NCI-H1930 (cell line): ENCODE data around the gene IL18.
"Not testable (repeated sequence)": the region's sequence is repeated elsewhere in the genome, so short reads cannot be mapped to it uniquely, and the experiment has no call there.

Experiments used
- DNase-seq, 2 experiments: peaks; one replicate each; lab custom pipeline; 2025; lab: John Stamatoyannopoulos, UW

Gene IL18

DNA sequence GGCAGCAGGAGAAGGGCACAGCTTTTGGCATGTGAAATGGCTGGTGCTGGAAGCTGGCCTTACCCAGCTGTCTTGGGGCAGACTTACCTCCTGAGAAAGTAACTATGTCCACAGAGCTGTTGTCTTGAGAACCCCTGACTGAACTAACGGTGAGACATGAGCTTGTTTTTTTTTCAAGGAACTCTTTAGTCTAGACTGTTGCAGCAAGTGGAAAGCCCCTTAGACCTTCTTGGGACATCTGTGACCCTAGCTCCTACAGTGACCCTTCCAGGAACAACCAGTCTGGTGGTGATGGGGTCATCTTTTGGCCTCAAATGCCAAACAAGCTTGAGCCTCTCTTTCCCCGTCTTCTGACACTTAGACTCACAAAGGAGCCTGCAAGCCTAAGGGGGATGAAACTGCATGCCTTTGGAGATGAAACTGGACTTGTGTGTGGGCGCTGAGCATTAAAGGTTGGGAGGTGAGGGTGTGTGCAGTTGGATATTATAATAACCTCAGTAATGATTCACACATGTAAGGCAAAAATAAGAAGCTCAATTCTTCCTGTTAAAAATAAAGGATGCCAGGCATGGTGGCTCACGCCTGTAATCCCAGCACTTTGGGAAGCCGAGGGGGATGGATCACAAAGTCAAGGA lies 41.8 kb downstream of the IL18 start:
- no peak for DNase-seq

DNA sequence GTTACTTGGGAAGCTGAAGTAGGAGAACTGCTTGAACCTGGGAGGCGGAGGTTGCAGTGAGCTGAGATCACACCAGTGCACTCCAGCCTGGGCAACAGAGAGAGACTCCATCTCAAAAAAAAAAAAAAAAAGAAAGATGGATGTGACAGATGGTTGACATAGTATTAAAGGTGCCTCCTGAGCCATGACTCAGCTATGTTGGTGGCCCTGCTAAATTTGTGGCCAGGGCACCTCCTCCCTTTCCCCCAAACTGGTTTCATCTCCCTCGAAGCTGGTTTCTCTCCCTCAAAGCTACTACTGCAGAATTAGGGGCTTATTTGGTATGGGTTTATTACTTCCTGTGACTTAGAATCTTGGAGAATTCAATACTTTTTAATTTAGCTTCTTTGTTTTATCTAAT lies 45.7 kb downstream of the IL18 start:
- DNase-seq: no peak

DNA sequence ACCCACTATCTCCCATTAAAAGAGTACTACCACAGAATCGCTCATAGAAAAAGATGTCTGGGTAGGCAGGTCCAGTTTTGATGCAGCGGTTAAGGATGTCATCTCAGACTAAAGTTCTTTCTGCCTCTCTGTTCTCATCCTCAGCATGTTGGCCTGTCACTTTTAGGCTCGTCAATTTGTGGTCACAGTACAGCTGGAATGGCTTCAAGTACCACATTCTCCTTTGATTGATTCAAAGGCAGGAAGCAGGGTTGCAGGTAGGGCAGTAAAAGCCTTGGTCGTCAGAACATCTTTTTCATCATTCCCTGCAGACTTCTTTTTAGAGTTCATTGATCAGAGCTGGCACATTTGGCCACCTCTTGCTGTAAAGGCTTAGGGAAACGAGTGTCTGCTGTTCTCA lies 48.5 kb downstream of the IL18 start:
- DNase-seq: no peak

DNA sequence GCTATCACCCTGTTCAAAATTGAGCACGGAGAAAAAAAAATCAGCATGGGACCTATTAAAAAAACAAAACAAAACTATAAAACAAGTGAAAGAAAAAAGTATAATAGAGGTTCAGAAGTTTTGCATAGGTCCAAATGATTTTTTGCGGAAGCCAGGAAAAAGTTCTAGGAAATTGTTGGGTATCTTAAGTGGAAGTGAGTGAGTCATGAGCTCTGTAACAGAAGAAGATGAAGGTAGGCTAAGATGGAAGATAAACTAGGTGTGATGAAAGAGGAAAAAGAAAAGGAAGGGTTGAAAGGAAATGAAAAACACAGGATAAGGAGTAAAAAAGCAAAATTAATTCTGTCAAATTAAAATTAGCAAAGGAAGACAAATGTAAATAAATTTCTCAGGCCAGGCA lies 49.4 kb downstream of the IL18 start:
- DNase-seq: no peak

GRCh38 chr11:112113539-112114457 lies 50.1 kb downstream of the IL18 start:
- peak; percentile 27 to 33 for DNase-seq

- no peak for DNase-seq
These were observed 57.8 kb downstream of the IL18 start for GRCh38 chr11:112106070-112106469.

DNA sequence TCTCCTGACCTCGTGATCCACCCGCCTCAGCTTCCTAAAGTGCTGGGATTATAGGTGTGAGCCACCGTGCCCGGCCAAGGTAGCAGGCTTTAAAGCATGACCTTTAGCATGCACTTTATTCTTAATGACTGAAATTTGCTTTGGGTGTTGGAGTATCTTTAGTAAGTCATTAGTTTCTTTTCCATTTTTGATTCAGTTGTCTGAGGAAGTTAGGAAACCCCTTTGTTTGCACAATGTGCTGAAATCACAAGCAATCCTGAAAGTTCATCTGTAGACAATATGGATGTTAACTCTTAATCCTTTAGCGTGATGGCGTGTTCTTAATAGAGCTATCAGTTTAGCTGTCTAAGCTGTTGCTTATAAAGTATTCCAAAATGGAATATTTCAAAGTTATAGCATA lies 60.4 kb downstream of the IL18 start:
- no peak for DNase-seq

- DNase-seq: no peak
These were observed 63.4 kb downstream of the IL18 start for GRCh38 chr11:112100462-112100861.

- no peak for DNase-seq
These were observed 66.0 kb downstream of the IL18 start for GRCh38 chr11:112097734-112098528.

- DNase-seq: no peak
These were observed 67.7 kb downstream of the IL18 start for GRCh38 chr11:112096194-112096593.

GRCh38 chr11:112095302-112095701 lies 68.6 kb downstream of the IL18 start:
- DNase-seq: not testable (repeated sequence)
